Colonic mucosa (tissue), 4 donors: ENCODE measurements around the gene OXA1L. TPM values are rescaled to one million over a fixed set of nuclear protein-coding genes. Genes with fewer than 3 reads are reported as not detected.
"Not testable (repeated sequence)": the region's sequence is repeated elsewhere in the genome, so short reads cannot be mapped to it uniquely, and the experiment has no call there.

Source experiments
- DNase-seq: peaks from one replicate; pipeline ENCODE4 v3.0.0-alpha.2; 2020
- H3K27ac ChIP-seq: fragments of 200-600 bp; one replicate; pipeline ENCODE4 v1.8.0; 2021
- H3K27me3 ChIP-seq: fragments of 200-600 bp; one replicate; pipeline ENCODE4 v1.8.0; 2021
- H3K36me3 ChIP-seq: fragments of 200-600 bp; one replicate; pipeline ENCODE4 v1.8.0; 2021
- H3K4me1 ChIP-seq: fragments of 200-600 bp; one replicate; pipeline ENCODE4 v1.8.0; 2021; ENCODE audit warnings: mild to moderate bottlenecking
- H3K4me3 ChIP-seq: fragments of 200-600 bp; one replicate; pipeline ENCODE4 v1.8.0; 2021
- H3K9ac ChIP-seq, 2 donors: one replicate each; pipeline ENCODE4 v1.7.0; 2013; ENCODE audit warnings: control low read depth in 2 of 2, low read depth in 2 of 2, low read length in 2 of 2
- H3K9me3 ChIP-seq: fragments of 200-600 bp; one replicate; pipeline ENCODE4 v1.8.0; 2021
- CTCF ChIP-seq: fragments of 200-600 bp; IDR thresholded peaks from one replicate; pipeline ENCODE4 v1.8.0; 2022; ENCODE audit warnings: antibody characterized with exemption, mild to moderate bottlenecking
- intact Hi-C: fragments of 100-400 bp; cut with DNase I; formaldehyde crosslinking; loops from one replicate; pipeline ENCODE4 v1.14.1; 2022
- total RNA-seq, 2 donors: library from RNA; stranded (reverse); fragmentation: NEBNext Ultra II Directional in 1 of 2; extraction: Animal tissue kit (Norgen Biotek cat#: 25700) in 1 of 2; gene quantifications; one replicate each; pipeline ENCODE4 v1.2.1, GENCODE V29; 2021
- donor health status: healthy.
- donor health status: DM: no; HTN: no; CAD: no.
- donor health status: DM: no; HTN: no; CAD: no.

Gene OXA1L
- total RNA-seq, 2 donors from 2014 or later, result 110 to 115 TPM

GRCh38 chr14:22770481-22771187 is 4.1 kb downstream of the OXA1L start:
- DNase-seq, result no peak
- H3K36me3 ChIP-seq, result peaks cover 11% of the 10 kb centered on the region
- H3K27me3 ChIP-seq, result no peaks in the 10 kb centered on the region
- no peaks in the 10 kb centered on the region for H3K9me3 ChIP-seq
- H3K27ac ChIP-seq, result no peak overlapping the region
- H3K4me1 ChIP-seq, result peaks cover 10% of the 10 kb centered on the region
- no peak for TF ChIP-seq CTCF
- intact Hi-C loops, result no loop called here
- H3K4me3 ChIP-seq, result no peak overlapping the region
- H3K9ac ChIP-seq, result no peak overlapping the region

- peaks cover 11% of the 10 kb centered on the region for H3K36me3 ChIP-seq
- TF ChIP-seq CTCF, result no peak
- intact Hi-C loops, result no loop called here
These were observed 6.2 kb downstream of the OXA1L start for GRCh38 chr14:22772725-22773124.

GRCh38 chr14:22773162-22774010 is 6.9 kb downstream of the OXA1L start:
- Histone ChIP-seq H3K27me3 (no peaks in the 10 kb centered on the region), H3K27ac (no peak overlapping the region), H3K9me3 (no peaks in the 10 kb centered on the region), H3K9ac (no peak overlapping the region), H3K4me1 (peaks cover under 1% of the 10 kb centered on the region), H3K4me3 (no peak overlapping the region), H3K36me3 (peaks cover 11% of the 10 kb centered on the region)
- no peak for TF ChIP-seq CTCF
- intact Hi-C loops, result no loop called here
- DNase-seq, result no peak

More at GRCh38 chr14:22772725-22773124, 6.2 kb downstream of the OXA1L start:
- no peak for DNase-seq
- peaks cover 6% of the 10 kb centered on the region for H3K4me1 ChIP-seq
- H3K9me3 ChIP-seq, result no peaks in the 10 kb centered on the region
- H3K27ac ChIP-seq, result no peak overlapping the region
- H3K27me3 ChIP-seq, result no peaks in the 10 kb centered on the region
- no peak overlapping the region for H3K4me3 ChIP-seq
- H3K9ac ChIP-seq, result no peak overlapping the region

GRCh38 chr14:22774011-22774706 is 7.7 kb downstream of the OXA1L start:
- H3K4me3 ChIP-seq, result no peak overlapping the region
- TF ChIP-seq CTCF, result no peak
- peaks cover 11% of the 10 kb centered on the region for H3K36me3 ChIP-seq
- intact Hi-C loops, result no loop called here
- DNase-seq, result no peak
- H3K27me3 ChIP-seq, result no peaks in the 10 kb centered on the region
- no peak overlapping the region for H3K9ac ChIP-seq
- H3K4me1 ChIP-seq, result no peaks in the 10 kb centered on the region
- no peaks in the 10 kb centered on the region for H3K9me3 ChIP-seq
- H3K27ac ChIP-seq, result no peak overlapping the region

- H3K4me3 ChIP-seq, result no peak overlapping the region
- H3K36me3 ChIP-seq, result peaks cover 9% of the 10 kb centered on the region
These were observed 9.7 kb downstream of the OXA1L start for GRCh38 chr14:22776215-22776614.

GRCh38 chr14:22776849-22777248 is 10.4 kb downstream of the OXA1L start:
- H3K27ac ChIP-seq, H3K4me1 ChIP-seq, H3K36me3 ChIP-seq, H3K4me3 ChIP-seq, H3K9me3 ChIP-seq, H3K9ac ChIP-seq, H3K27me3 ChIP-seq, intact Hi-C loops, DNase-seq: not testable (repeated sequence)

More at GRCh38 chr14:22776215-22776614, 9.7 kb downstream of the OXA1L start:
- H3K27ac ChIP-seq, result no peak overlapping the region
- no peaks in the 10 kb centered on the region for H3K4me1 ChIP-seq
- H3K9me3 ChIP-seq, result no peaks in the 10 kb centered on the region
- TF ChIP-seq CTCF, result no peak
- H3K27me3 ChIP-seq, result no peaks in the 10 kb centered on the region
- DNase-seq, result no peak
- H3K9ac ChIP-seq, result no peak overlapping the region
- intact Hi-C loops, result no loop called here
